Prostate gland (tissue), 2 donors: ENCODE measurements around the gene DLGAP4.

Experiments
- POLR2A ChIP-seq: fragments of 450-650 bp; IDR thresholded peaks from one replicate; pipeline ENCODE4 v1.6.1; 2016; ENCODE audit warnings: antibody characterized with exemption, mild to moderate bottlenecking
- POLR2AphosphoS5 ChIP-seq: sonication (generic); formaldehyde crosslinking; IDR thresholded peaks from one replicate; pipeline ENCODE4 v1.6.1; 2017; ENCODE audit warnings: antibody characterized with exemption
- TF ChIP-seq, protein P1 (sequence below), 4 experiments: fragments of 200-600 bp in 2 of 4; fragments of 450-650 bp in 2 of 4; sonication (generic) in 2 of 4; IDR thresholded peaks; 1 replicate in 3 of 4; 2 replicates in 1 of 4; pipeline ENCODE4 v1.5.1; 2016 to 2019; ENCODE audit warnings: antibody characterized with exemption in 4 of 4, mild to moderate bottlenecking in 2 of 4, moderate library complexity in 2 of 4

DNA sequence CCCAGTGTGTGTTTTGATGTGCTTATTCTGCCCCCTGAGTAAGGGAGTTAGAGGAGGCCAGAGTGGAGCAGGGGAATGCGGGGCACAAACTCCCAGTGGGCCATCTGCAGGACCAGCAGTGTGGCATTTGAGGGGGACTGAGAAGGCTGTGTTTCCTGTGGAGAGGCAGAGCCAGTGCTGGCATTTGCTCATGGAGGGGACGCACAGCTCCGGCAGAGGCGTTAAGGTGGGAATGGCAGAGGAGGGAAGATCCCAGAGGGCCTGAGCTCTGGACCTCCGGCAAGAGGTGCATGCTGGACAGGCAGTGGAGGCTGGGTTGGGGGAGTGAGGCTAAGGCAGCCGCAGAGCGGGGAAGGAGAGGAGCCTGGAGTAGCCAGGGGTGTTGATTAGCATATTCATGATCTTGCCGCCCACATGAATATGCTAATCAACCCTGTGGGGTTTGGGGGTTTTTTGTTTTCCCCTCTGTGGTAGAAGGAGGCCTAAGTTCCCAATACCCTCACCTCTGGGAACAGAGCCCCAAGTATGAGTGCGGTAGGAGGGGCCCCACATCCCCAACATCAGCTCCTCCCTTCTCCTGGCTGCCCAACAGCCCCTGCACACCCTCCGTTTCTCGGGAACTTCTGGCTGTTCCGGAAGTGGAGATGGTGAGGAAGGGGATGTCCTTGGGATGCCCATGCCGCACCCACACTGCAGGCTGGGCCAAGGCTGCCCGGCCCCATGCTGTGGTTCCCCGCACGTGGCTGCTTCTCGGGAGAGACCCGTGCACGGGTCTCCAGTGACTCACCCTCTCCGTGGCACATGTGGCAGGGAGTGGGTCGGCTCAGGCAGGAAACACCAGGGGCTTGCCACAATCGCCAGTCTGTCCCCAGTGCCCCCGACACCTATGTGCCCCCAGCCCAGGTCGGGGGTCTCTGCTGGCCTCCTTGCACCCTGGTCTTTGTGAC, 33.8 kb downstream of the DLGAP4 start:
- TF ChIP-seq POLR2A (no peak), POLR2AphosphoS5 (no peak)
- TF ChIP-seq, protein P1, sequence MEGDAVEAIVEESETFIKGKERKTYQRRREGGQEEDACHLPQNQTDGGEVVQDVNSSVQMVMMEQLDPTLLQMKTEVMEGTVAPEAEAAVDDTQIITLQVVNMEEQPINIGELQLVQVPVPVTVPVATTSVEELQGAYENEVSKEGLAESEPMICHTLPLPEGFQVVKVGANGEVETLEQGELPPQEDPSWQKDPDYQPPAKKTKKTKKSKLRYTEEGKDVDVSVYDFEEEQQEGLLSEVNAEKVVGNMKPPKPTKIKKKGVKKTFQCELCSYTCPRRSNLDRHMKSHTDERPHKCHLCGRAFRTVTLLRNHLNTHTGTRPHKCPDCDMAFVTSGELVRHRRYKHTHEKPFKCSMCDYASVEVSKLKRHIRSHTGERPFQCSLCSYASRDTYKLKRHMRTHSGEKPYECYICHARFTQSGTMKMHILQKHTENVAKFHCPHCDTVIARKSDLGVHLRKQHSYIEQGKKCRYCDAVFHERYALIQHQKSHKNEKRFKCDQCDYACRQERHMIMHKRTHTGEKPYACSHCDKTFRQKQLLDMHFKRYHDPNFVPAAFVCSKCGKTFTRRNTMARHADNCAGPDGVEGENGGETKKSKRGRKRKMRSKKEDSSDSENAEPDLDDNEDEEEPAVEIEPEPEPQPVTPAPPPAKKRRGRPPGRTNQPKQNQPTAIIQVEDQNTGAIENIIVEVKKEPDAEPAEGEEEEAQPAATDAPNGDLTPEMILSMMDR (IDR thresholded peaks at IDR 0.05): no peak
